Islet precursor cell (in vitro differentiated cells): ENCODE data around the gene TYRP1.
A peak's percentile ranks its signal among the peaks of the same experiment; 100 is the strongest.

Experiments
- DNase-seq: peaks from one replicate; pipeline ENCODE4 v3.0.0-alpha.2; 2018

The TYRP1 gene

DNA sequence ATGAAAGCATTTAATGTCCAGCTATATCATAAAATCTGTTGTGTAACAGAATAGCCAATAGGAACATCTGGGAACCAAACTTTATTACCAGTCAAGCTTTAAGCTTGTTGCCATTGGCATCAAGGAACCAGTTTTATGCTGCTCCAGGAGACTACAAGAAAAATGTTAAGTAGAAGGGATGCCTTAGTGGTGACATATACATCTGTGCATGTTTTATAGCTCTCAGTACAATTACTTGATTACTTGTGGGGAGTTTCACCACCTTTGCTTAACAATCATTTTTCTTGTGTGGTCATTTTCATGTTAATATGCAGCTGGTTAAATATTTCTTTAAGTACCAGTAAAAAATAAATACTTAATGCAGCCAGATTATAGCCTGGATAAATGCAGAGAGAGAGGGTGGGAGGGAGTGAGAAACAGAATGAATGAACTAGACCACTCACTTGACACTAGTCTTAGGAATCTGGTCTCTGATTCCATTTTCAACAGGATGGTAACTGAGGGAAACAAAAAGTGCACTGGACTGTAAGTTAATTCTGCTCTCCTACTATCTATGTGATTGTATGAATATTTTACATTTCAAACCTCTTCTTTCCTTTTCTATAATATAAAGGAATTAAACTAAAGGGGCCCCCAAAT lies 45.9 kb downstream of the TYRP1 start:
- DNase-seq = peak; percentile 49

DNA sequence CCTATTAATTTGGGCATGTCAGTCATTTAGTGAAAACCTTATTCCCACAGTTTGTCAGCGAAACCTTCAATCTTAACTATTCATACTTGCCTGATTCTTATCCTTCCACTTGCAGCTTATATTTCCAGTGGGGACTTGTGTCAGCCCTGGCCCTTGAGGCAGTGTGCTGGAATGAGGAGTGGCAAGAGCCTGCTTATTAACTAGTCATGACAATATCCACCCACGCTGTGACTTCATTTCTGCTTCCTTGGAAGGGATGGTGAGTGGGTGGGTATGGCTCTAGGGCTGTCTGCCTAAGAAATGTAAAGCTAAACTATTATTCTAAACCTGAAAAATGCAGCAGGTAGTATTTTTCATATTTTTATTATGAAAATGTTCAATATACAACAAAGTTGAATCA lies 47.7 kb downstream of the TYRP1 start:
- DNase-seq = peak; percentile 49

DNA sequence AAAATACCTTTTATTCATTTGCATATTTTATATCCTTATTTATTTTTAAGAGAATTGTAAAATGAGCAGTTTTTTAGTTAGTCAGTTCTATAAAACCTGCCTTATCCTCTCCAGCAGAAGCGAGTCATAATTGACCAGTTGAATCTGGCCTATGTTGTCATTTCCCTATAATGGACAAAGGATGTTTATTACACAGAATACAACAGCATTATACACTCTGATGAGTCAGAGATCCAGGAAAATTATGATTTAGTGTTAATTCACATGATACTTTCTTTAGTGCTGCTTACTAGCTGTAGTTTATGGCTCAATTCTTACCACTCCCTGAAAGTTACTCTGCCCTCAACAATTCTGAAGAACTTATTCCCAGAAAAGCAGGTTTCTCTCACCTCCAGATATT lies 54.8 kb downstream of the TYRP1 start:
- no peak for DNase-seq

GRCh38 chr9:12748954-12749353 lies 55.8 kb downstream of the TYRP1 start:
- DNase-seq = no peak

- peak; percentile 54 for DNase-seq
Measured at GRCh38 chr9:12753931-12754330, 60.7 kb downstream of the TYRP1 start.

DNA sequence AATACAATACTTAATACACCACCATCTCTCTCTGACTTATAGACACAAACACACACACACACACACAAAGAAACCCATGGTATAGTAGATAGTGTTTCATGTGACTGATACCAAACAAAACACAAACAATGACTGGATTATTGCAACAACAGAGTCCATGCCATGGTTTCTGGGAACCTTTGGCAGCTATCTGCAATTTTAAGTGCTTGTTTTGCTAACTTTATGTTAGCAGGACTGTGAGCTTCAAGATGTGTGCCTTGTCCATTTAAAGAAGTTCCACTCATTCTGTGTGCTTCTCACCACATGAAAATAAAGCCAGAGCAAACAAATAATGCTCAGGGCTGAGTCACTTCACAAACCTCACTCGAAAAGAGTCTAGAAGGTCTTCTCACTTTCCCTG lies 66.6 kb downstream of the TYRP1 start:
- DNase-seq = no peak
